Measurements from ENCODE around the gene PIK3C2G.
"Not testable (repeated sequence)": the region's sequence is repeated elsewhere in the genome, so short reads cannot be mapped to it uniquely, and the experiment has no call there.

The PIK3C2G gene

DNA sequence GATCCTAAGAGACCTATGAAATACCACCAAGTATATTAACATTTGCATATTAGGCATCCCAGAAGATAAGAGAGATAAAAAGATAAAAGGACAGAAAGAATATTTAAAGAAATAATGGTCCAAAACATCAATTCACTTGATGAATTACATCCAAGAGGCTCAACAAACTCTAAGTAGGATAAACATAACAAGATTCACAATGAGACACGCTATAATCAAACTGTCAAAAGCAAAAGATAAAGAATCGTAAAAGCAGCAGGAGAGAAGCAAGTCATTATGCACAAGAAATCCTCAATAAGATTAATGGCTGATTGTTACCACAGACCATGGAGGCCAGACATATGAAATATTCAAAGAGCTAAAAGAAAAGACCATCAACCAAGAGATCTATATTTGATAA, 396.9 kb downstream of the PIK3C2G start:
- DNase-seq: no peak

DNA sequence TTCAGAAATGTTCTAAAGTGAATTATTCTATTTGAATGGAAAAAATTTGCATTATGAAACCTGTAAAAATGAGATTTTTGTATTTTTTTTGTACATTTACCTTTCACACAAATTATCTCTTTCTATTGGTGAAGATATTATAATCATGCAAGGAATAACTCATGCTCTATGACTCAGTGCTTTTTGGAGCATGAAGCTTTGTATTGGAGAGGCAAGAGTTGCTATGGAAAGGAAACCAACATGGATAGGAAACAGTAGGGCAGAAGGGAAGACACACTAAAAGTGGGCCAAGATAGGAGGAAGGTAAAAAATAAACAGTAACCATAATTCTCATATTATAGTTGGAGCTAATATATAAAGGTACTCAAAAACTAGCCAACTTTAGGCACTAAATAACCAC, 397.5 kb downstream of the PIK3C2G start:
- no peak for DNase-seq

DNA sequence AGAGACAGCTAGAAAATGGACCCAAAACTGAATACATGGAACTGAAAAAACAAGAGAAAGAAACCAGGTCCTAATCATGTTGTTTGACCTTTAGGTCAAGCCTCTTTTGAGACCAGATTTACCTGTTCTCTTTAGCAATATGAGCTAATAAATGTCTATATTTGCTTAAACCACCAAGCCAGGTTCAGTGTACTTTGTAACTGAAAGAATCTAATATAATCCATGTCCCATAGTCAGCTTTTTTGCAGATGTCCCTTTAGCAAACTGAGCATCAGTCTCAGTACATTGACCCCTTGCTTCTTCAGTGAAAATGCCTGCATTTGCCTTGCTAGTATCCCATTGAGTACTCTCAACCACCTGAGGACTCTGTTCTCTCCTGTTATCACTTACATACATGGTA, 414.8 kb downstream of the PIK3C2G start:
- DNase-seq: no peak

DNA sequence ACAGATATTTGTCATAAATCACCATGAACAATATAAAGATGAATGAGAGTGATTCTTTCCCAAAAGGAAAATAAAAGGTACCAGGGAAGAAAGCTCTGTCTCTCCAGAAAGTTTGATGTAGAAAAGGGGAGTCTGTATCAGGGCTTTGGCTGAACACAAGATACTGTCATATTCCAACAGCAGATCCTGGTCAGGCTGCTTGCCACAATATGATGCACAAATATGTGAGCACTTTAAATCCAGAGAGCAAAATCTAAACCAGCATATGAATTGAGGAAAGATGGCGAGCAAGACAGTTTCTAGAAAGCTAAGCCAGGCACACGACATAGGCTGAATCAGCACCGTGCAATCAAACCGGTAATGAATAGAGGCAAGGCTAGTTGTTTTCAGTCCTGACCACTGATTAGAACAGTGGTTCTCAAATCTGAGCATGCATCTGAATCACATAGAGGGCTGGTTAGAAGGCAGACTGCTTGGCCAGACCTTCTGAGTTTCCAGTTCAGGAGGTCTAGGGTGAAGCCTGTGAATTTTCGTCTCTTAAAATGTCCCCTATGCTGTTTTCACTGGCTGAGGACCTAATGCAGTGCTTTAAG, 415.8 kb downstream of the PIK3C2G start:
- no peak for DNase-seq

DNA sequence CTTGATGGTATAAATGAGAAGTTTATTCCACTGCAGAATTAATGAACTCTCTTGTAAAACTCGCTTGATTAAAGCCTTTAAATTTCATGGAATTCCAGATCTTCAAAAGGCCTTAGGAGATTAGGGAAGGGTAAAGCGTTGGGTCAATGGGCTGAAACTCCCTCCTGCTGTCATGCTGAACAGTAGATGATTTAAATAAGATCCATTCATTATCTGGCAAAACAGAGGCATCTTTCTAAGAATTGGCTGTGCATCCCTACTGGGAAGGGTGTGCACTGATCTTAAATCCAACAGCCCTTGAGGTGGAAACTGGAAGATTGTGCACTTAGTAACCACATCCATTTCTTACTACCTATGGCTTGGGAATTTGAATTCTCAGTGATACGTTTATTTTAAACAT, 420.5 kb downstream of the PIK3C2G start:
- no peak for DNase-seq

DNA sequence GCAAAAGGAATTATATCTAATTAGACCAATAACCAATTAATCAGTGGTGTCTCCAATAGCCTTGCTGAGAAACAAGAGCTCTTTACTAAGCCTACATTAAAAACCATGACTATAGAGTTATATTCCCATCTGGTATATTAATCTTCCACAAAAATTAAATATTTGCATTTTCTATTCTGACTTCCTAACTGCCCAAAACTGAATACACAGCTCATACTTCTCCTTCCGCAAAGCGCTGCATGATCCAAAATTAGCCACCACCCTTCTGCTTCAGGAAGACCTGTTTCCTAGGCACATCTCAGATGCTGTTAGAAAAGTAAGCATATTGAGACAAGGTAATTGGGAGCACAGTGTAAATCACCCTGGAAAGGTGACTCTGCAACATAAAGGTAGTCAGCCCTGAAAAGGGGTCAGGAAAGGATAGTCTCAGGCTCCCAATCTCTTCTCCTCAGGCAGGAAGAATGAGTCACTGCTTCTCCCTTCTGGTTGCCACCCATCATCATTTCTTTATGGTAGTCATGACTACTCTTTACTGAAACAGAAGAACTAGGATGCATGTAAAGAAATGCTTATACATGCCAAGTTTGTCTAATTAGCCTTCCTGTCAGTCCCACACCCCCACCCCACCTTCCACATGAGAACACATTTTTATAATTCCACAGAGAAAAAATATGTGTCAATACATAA, 422.2 kb downstream of the PIK3C2G start:
- no peak for DNase-seq

DNA sequence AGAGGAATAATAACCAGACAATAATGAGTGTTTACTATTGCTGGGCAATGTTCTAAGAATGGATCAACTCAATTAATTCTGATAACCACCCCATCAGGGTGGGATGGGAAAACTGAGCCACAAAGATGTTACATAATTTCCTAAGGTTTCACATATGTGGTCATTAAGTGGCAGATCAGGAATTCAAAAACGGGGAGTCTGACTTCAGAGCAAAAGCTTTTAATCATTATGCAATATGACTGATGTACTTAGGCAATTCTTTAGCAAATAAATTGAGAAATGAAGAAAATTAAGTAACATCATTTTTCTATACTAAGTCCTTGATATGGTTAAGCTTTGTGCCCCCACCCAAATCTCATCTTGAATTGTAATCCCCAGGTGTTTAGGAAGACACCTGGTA, 423.1 kb downstream of the PIK3C2G start:
- no peak for DNase-seq

DNA sequence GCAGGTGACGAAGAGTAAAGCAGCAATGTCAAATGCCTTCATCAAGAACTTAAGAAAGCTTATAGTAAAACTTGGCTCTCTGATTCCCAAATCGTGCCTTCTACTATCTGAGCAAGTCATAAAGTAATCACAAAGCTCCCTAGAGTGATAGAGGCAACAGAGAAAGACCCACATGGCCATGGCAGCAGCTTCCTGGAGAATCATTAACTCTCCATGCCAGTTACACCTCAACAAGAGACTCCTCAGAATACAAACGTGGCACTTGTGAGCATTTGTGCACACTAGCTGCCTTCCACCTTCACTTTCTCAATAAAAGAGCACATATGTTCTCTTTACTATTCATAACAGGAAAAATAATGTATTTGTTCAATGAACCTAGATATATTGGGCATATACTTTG, 428.5 kb downstream of the PIK3C2G start:
- DNase-seq: no peak

DNA sequence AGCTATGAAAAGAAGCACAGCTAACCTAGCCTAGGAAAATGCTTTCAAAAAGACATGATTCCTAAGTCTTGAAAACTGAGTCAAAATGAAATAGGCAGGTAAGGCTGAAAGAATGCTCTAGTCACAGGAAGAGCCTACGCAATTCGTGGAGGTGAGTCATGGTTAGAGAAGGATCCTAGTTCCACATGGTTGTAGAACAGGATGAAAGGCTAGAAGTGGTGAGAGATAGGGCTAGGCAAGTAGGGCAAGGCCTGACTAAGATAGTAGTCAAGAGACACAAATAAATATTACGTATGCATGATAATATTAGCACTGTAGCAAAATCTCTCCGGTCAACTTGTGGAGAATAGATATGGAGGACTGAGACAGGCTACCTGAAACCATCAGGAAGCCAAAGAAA, 429.3 kb downstream of the PIK3C2G start:
- no peak for DNase-seq

DNA sequence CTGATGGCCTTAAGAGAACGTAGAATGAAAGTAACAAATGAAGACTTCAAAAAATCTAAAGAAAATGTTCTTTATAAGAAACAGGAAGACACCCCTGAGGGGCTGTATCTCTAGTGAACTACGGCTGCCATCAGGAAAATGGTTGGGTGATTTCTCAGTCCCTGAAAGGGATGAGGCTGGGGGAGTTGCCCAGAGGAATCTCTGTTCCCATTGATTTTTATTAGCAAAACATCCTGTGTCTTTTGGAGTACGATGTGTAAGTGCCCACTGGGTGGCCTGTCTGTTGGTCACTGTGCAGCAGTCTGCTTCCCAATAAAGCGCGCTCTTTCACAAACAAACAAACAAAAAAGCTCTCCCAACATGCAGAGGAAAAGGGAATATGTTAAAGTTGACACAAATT, 432.7 kb downstream of the PIK3C2G start:
- DNase-seq: not testable (repeated sequence)

DNA sequence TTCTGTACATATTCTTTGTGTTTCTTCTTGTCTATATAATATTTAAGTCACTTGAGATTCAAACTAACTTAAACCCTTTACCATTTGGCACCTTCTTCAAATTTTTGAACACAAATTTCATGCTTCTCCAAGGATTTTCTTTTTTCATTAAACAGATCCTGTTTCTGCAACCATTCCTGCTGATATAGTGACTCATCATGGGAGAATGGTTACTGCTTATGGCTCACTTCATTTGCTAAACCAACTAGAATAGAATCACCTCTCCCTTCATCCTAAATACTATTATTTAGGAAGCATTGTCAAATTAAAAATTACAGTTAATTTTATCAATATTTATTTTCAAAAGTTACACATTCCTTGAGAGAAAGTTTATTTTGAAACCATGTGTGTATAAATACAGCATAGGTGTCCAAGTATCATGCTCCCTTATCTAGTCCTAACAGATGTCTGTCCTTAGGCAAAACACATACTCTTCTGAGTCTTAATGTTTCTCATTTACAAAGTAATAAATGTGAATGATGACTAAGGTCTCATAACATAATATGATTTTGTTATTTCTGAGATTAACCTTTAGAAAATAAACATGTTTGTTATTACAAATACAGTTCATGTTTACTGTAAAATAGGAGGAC, 435.8 kb downstream of the PIK3C2G start:
- no peak for DNase-seq

Data from T-helper 9 cell (primary cell).